Parathyroid adenoma (tissue), 2 donors: ENCODE results near the gene ATP8B1.

Experiments
- H2AFZ ChIP-seq: fragments of 300-600 bp; sonication (generic); one replicate; pipeline ENCODE4 v1.7.0; 2017; ENCODE audit warnings: antibody characterized with exemption, mild to moderate bottlenecking
- H3K27ac ChIP-seq: fragments of 300-600 bp; sonication (generic); one replicate; pipeline ENCODE4 v1.7.0; 2017
- H3K27me3 ChIP-seq: fragments of 300-600 bp; sonication (generic); one replicate; pipeline ENCODE4 v1.7.0; 2017; ENCODE audit warnings: low read length; ENCODE audit not compliant: control insufficient read depth, insufficient read depth
- H3K36me3 ChIP-seq: fragments of 300-600 bp; sonication (generic); one replicate; pipeline ENCODE4 v1.7.0; 2017; ENCODE audit warnings: low read length; ENCODE audit not compliant: control insufficient read depth, insufficient read depth
- H3K4me1 ChIP-seq: fragments of 300-600 bp; sonication (generic); one replicate; pipeline ENCODE4 v1.7.0; 2017; ENCODE audit warnings: control low read depth
- H3K4me2 ChIP-seq: fragments of 300-600 bp; sonication (generic); one replicate; pipeline ENCODE4 v1.7.0; 2017; ENCODE audit warnings: low read length
- H3K4me3 ChIP-seq: fragments of 300-600 bp; sonication (generic); one replicate; pipeline ENCODE4 v1.7.0; 2017; ENCODE audit warnings: low read depth, low read length
- H3K79me2 ChIP-seq: fragments of 300-600 bp; sonication (generic); one replicate; pipeline ENCODE4 v1.7.0; 2017; ENCODE audit warnings: control low read depth
- H3K9ac ChIP-seq: fragments of 300-600 bp; sonication (generic); one replicate; pipeline ENCODE4 v1.7.0; 2017; ENCODE audit warnings: mild to moderate bottlenecking
- H3K9me3 ChIP-seq: fragments of 300-600 bp; sonication (generic); one replicate; pipeline ENCODE4 v1.7.0; 2017; ENCODE audit warnings: low read length; ENCODE audit not compliant: control insufficient read depth
- TF ChIP-seq, protein P1 (sequence below): fragments of 300-600 bp; sonication (generic); IDR thresholded peaks from one replicate; pipeline ENCODE4 v1.7.0; 2017; ENCODE audit warnings: antibody characterized with exemption, mild to moderate bottlenecking
- donor health status: primary hyperparathyroidism.

Gene ATP8B1

DNA sequence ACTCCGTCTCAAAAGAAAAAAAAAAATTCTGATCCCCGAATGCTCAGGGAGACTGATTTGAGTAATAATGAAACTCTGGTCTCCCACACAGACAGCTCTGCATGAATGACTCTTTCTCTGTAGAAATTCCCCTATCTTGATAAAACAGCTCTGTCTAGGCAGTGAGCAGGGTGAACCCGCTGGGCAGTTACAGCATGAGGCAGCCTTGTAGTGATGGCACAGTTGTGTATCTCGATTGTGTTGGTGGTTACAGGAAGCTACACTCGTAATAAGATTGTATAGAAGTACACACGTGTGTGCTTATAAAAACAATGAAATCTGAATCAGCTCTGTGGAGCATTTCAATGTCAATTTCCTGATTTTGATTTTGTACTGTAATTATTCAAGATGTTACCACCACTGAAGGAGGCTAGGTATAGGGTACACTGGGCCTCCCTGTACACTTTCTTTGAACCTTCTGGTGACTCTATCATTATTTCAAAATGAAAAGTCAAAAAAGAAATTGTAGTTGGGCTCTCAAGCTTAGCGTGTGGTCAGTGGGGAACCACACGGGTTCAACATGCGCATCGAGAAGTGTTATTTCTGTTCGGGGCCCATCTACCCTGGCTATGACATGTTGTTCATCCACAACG, 34.9 kb upstream of the ATP8B1 start:
- no peaks in the 10 kb centered on the region for H3K36me3 ChIP-seq
- H2AFZ ChIP-seq, result no peak overlapping the region
- no peaks in the 10 kb centered on the region for H3K9me3 ChIP-seq
- no peaks in the 10 kb centered on the region for H3K79me2 ChIP-seq
- no peak overlapping the region for H3K4me3 ChIP-seq
- no peak overlapping the region for H3K9ac ChIP-seq
- H3K4me2 ChIP-seq, result no peak overlapping the region
- H3K27me3 ChIP-seq, result no peaks in the 10 kb centered on the region
- no peaks in the 10 kb centered on the region for H3K4me1 ChIP-seq
- TF ChIP-seq, protein P1, sequence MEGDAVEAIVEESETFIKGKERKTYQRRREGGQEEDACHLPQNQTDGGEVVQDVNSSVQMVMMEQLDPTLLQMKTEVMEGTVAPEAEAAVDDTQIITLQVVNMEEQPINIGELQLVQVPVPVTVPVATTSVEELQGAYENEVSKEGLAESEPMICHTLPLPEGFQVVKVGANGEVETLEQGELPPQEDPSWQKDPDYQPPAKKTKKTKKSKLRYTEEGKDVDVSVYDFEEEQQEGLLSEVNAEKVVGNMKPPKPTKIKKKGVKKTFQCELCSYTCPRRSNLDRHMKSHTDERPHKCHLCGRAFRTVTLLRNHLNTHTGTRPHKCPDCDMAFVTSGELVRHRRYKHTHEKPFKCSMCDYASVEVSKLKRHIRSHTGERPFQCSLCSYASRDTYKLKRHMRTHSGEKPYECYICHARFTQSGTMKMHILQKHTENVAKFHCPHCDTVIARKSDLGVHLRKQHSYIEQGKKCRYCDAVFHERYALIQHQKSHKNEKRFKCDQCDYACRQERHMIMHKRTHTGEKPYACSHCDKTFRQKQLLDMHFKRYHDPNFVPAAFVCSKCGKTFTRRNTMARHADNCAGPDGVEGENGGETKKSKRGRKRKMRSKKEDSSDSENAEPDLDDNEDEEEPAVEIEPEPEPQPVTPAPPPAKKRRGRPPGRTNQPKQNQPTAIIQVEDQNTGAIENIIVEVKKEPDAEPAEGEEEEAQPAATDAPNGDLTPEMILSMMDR, result no peak
- no peak overlapping the region for H3K27ac ChIP-seq

DNA sequence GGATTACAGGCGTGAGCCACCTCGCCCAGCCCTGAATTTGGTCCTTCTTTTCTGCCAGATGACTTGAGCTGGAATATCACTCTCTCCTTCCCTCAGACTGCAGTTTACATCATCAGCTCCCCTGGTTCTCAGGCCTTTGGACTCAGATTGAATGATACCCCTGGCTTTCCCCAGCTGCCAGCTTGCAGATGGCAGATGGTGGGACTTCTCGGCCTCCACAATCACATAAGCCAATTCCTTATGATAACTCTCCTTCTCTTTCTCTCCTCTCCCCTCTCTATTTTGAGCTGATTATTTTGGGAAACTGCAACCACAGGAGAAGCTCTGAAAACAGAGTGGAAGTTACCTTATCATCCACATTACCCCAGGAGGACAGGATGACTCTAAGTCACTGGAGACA, 33.4 kb upstream of the ATP8B1 start:
- Histone ChIP-seq H3K9ac (no peak overlapping the region), H3K79me2 (no peaks in the 10 kb centered on the region), H3K4me1 (no peaks in the 10 kb centered on the region), H3K27ac (no peak overlapping the region), H3K4me3 (no peak overlapping the region), H2AFZ (no peak overlapping the region), H3K27me3 (no peaks in the 10 kb centered on the region), H3K36me3 (no peaks in the 10 kb centered on the region), H3K4me2 (no peak overlapping the region), H3K9me3 (no peaks in the 10 kb centered on the region)
- TF ChIP-seq, protein P1, result no peak

DNA sequence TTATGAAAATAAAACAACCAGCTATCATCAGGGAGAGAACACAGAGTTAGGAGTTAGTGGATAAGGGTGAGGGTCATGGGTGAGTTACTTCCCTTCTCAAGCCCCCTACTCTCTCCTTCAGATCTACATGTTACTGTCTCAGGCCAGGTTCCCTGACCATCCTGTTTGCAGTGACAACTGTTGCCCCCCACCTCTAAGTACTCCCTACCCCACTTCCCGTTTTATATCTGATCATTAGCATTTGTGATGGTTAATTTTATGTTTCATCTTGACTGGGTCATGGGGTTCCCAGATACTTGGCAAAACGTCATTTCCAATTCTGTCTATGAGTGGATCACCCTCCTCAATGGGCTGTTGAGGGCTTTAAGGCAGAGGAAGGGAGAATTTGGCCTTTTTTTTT, 32.8 kb upstream of the ATP8B1 start:
- Histone ChIP-seq H3K9me3 (no peaks in the 10 kb centered on the region), H3K27ac (no peak overlapping the region), H3K36me3 (no peaks in the 10 kb centered on the region), H3K4me3 (no peak overlapping the region), H2AFZ (no peak overlapping the region), H3K79me2 (no peaks in the 10 kb centered on the region), H3K4me2 (no peak overlapping the region), H3K9ac (no peak overlapping the region), H3K27me3 (no peaks in the 10 kb centered on the region), H3K4me1 (no peaks in the 10 kb centered on the region)
- TF ChIP-seq, protein P1, result no peak

DNA sequence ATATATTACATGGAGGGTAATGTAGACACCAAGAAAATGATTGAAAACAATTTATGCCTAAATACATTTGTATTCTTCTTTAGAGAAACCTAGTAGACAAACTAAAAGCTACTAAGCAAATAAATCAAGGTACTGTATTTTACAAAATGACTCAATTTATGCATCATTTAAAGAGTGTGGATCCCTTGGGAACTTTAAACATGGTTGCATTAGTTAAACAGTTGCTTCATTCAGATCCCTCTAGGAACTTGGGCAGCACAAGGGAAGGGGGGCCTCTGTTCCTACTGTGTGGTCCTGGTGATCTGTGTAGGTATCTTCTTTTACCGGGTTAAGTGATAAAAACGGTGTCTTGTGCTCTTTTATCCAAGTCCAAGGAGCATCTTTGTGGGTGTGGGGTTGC, 31.5 kb upstream of the ATP8B1 start:
- H3K27me3 ChIP-seq, result no peaks in the 10 kb centered on the region
- no peak overlapping the region for H3K4me3 ChIP-seq
- no peak overlapping the region for H3K27ac ChIP-seq
- no peaks in the 10 kb centered on the region for H3K79me2 ChIP-seq
- H3K4me2 ChIP-seq, result no peak overlapping the region
- H3K9me3 ChIP-seq, result no peaks in the 10 kb centered on the region
- no peak overlapping the region for H3K9ac ChIP-seq
- TF ChIP-seq, protein P1, result no peak
- no peaks in the 10 kb centered on the region for H3K36me3 ChIP-seq
- H2AFZ ChIP-seq, result no peak overlapping the region
- no peaks in the 10 kb centered on the region for H3K4me1 ChIP-seq

- Histone ChIP-seq H3K79me2 (no peaks in the 10 kb centered on the region), H3K27me3 (no peaks in the 10 kb centered on the region), H3K4me1 (no peaks in the 10 kb centered on the region), H2AFZ (no peak overlapping the region), H3K27ac (no peak overlapping the region), H3K9ac (no peak overlapping the region), H3K36me3 (no peaks in the 10 kb centered on the region), H3K4me3 (no peak overlapping the region), H3K9me3 (no peaks in the 10 kb centered on the region), H3K4me2 (no peak overlapping the region)
- TF ChIP-seq, protein P1, result no peak
Measured at GRCh38 chr18:57833441-57834101, 30.5 kb upstream of the ATP8B1 start.
